GM12873 (cell line): ENCODE measurements around the gene B9D2.

ENCODE experiments used
- TF ChIP-seq, protein P1 (sequence below): IDR thresholded peaks from 2 replicates; pipeline ENCODE4 v1.5.1; 2012; ENCODE audit warnings: low read depth, mild to moderate bottlenecking, moderate library complexity, low read length, control low read depth; ENCODE audit not compliant: insufficient read depth; ENCODE audit errors: missing control alignments

Gene B9D2

DNA sequence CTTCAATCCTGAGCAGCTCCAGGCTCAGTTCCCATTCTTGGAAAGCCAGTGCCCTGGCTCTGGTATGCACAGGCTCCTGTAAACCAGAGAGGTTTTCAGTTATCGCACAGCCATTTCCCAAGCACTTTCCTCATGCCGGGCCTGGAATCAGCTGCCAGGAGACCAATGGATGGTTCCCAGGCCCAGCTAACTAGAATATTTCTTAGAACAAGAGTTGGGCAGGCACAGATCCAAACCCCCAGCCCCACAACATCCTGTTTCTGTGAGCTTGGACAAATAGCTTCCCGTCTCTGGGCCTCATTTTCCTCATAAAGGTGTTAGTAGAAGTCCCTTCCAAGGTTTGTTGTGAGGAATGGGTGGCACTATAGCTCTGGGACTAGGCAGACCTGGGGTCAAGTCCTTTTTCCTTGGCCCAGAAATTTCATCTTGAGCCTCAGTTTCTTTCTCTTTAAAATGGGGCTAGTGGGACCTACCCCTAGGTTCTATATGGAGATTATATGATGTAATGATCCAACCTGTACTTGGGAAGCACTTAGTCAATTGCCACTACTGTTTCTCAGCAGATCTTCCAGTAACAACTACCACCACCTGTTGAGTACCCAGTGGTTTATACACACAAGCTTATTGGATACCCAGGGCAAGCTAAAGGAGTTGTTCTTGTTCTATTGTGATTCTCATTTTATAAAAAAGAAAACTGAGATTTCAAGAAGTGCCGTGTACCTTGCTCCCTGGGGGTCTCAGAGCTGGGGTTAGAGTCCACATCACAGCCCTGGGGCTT is 59.1 kb downstream of the B9D2 start:
- TF ChIP-seq, protein P1, sequence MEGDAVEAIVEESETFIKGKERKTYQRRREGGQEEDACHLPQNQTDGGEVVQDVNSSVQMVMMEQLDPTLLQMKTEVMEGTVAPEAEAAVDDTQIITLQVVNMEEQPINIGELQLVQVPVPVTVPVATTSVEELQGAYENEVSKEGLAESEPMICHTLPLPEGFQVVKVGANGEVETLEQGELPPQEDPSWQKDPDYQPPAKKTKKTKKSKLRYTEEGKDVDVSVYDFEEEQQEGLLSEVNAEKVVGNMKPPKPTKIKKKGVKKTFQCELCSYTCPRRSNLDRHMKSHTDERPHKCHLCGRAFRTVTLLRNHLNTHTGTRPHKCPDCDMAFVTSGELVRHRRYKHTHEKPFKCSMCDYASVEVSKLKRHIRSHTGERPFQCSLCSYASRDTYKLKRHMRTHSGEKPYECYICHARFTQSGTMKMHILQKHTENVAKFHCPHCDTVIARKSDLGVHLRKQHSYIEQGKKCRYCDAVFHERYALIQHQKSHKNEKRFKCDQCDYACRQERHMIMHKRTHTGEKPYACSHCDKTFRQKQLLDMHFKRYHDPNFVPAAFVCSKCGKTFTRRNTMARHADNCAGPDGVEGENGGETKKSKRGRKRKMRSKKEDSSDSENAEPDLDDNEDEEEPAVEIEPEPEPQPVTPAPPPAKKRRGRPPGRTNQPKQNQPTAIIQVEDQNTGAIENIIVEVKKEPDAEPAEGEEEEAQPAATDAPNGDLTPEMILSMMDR: no peak
